Activated B cell treated with CpG ODN at 0.5 μM for 24 hours (primary cell): Measurements from ENCODE around the gene PIGS. TPM values are rescaled to one million over a fixed set of nuclear protein-coding genes. Genes with fewer than 3 reads are reported as not detected.

Experiments used
- ATAC-seq: fragments of 200-7000 bp; cut with Tn5 transposase; one replicate; pipeline ENCODE4 v1.10.0; 2021; ENCODE audit warnings: low read depth, mild to moderate bottlenecking, moderate library complexity
- CTCF ChIA-PET: fragments of 350-600 bp; sonication (Branson Sonifier 250); formaldehyde crosslinking; loops from one replicate; lab custom pipeline; 2021; ENCODE audit warnings: antibody characterized with exemption; lab: Charles Lee
- POLR2A ChIA-PET: fragments of 350-600 bp; sonication (Branson Sonifier 250); formaldehyde crosslinking; loops from one replicate; lab custom pipeline; 2021; ENCODE audit warnings: antibody characterized with exemption; lab: Charles Lee
- DNase-seq: peaks from one replicate; pipeline ENCODE4 v3.0.0; 2022
- H3K27ac Mint-ChIP-seq: one replicate; pipeline ENCODE4 v1.8.0; 2020; ENCODE audit warnings: mixed read lengths
- H3K27me3 Mint-ChIP-seq: one replicate; pipeline ENCODE4 v1.8.0; 2021; ENCODE audit warnings: mixed read lengths
- H3K36me3 Mint-ChIP-seq: one replicate; pipeline ENCODE4 v1.8.0; 2021; ENCODE audit warnings: low read depth, mixed read lengths
- H3K4me1 Mint-ChIP-seq: one replicate; pipeline ENCODE4 v1.8.0; 2021; ENCODE audit warnings: mixed read lengths
- H3K4me3 Mint-ChIP-seq: one replicate; pipeline ENCODE4 v1.8.0; 2020; ENCODE audit warnings: mild to moderate bottlenecking, mixed read lengths
- H3K9me3 Mint-ChIP-seq: one replicate; pipeline ENCODE4 v1.8.0; 2020; ENCODE audit warnings: mixed read lengths
- CTCF ChIP-seq: fragments of 200-600 bp; IDR thresholded peaks from one replicate; pipeline ENCODE4 v1.8.0; 2022; ENCODE audit warnings: antibody characterized with exemption, mild to moderate bottlenecking
- intact Hi-C: fragments of 100-400 bp; cut with micrococcal nuclease; formaldehyde crosslinking; loops from one replicate; pipeline ENCODE4 v1.15.1; 2024
- total RNA-seq: library from RNA; stranded (reverse); gene quantifications from 2 replicates; pipeline ENCODE4 v1.2.3, GENCODE V29; 2022

The PIGS gene
- total RNA-seq, 1 donor from 2014 or later, result 92.2 TPM

- peaks cover 22% of the 10 kb centered on the region for H3K4me1 Mint-ChIP-seq
- H3K4me3 Mint-ChIP-seq, result no peak overlapping the region
- H3K9me3 Mint-ChIP-seq, result no peaks in the 10 kb centered on the region
- H3K27ac Mint-ChIP-seq, result no peak overlapping the region
- no peaks in the 10 kb centered on the region for H3K27me3 Mint-ChIP-seq
- ChIA-PET POLR2A (no interaction called here), CTCF (interaction anchor here (0.6 to 2.2 kb wide), 10 partner anchors 9 to 73 kb away, joined by 3 to 12 read pairs (median 4); no protein-coding TSS in a partner anchor)
- H3K36me3 Mint-ChIP-seq, result peaks cover 5% of the 10 kb centered on the region
- intact Hi-C loops, result loop anchor here (1.0 kb wide), 2 partner anchors 46 to 73 kb away; no protein-coding TSS in a partner anchor
- ATAC-seq, result no peak
- no peak for TF ChIP-seq CTCF
- no peak for DNase-seq
Measured at GRCh38 chr17:28540231-28540630, 31.1 kb downstream of the PIGS start.

- Mint-ChIP-seq H3K27ac (no peak overlapping the region), H3K4me1 (peaks cover 6% of the 10 kb centered on the region), H3K36me3 (no peaks in the 10 kb centered on the region), H3K9me3 (no peaks in the 10 kb centered on the region), H3K27me3 (no peaks in the 10 kb centered on the region), H3K4me3 (no peak overlapping the region)
- intact Hi-C loops, result no loop called here
- ATAC-seq (no peak), DNase-seq (no peak)
- no peak for TF ChIP-seq CTCF
- ChIA-PET CTCF (no interaction called here), POLR2A (interaction anchor here (1.5 to 1.9 kb wide), 2 partner anchors 8 to 38 kb away, joined by 3 to 5 read pairs; partner anchors contain the start of gene ALDOC)
Measured at GRCh38 chr17:28538296-28538895, 32.9 kb downstream of the PIGS start.

- no peak overlapping the region for H3K4me3 Mint-ChIP-seq
- ChIA-PET POLR2A (interaction anchor here (1.4 to 1.9 kb wide), 3 partner anchors 10 to 40 kb away, joined by 3 to 5 read pairs (median 3); partner anchors contain the start of gene ALDOC), CTCF (no interaction called here)
- no peak overlapping the region for H3K27ac Mint-ChIP-seq
- no peak for ATAC-seq
- H3K27me3 Mint-ChIP-seq, result no peaks in the 10 kb centered on the region
- DNase-seq, result no peak
- no peaks in the 10 kb centered on the region for H3K36me3 Mint-ChIP-seq
- no peaks in the 10 kb centered on the region for H3K9me3 Mint-ChIP-seq
- H3K4me1 Mint-ChIP-seq, result no peaks in the 10 kb centered on the region
- intact Hi-C loops, result no loop called here
- no peak for TF ChIP-seq CTCF
Measured at GRCh38 chr17:28537219-28537610, 34.1 kb downstream of the PIGS start.

GRCh38 chr17:28536532-28537218, 34.6 kb downstream of the PIGS start:
- intact Hi-C loops, result no loop called here
- Mint-ChIP-seq H3K36me3 (no peaks in the 10 kb centered on the region), H3K27ac (no peak overlapping the region), H3K4me3 (no peak overlapping the region), H3K9me3 (no peaks in the 10 kb centered on the region), H3K4me1 (no peaks in the 10 kb centered on the region), H3K27me3 (no peaks in the 10 kb centered on the region)
- TF ChIP-seq CTCF, result no peak
- DNase-seq, result no peak
- POLR2A ChIA-PET, result interaction anchor here (0.7 to 1.9 kb wide), 3 partner anchors 10 to 14 kb away, joined by 3 to 5 read pairs (median 3); no protein-coding TSS in a partner anchor
- ATAC-seq, result no peak
- CTCF ChIA-PET, result no interaction called here

- ChIA-PET CTCF (interaction anchor here (1.2 kb wide), 1 partner anchor 13 kb away, joined by 3 read pairs; no protein-coding TSS in a partner anchor), POLR2A (interaction anchor here (0.6 kb wide), 2 partner anchors 8 to 13 kb away, joined by 3 to 4 read pairs; no protein-coding TSS in a partner anchor)
- Mint-ChIP-seq H3K27ac (no peak overlapping the region), H3K4me3 (no peak overlapping the region), H3K36me3 (no peaks in the 10 kb centered on the region), H3K9me3 (no peaks in the 10 kb centered on the region), H3K27me3 (no peaks in the 10 kb centered on the region), H3K4me1 (no peaks in the 10 kb centered on the region)
- DNase-seq (no peak), ATAC-seq (no peak)
- TF ChIP-seq CTCF, result no peak
- intact Hi-C loops, result no loop called here
Measured at GRCh38 chr17:28534740-28535375, 36.5 kb downstream of the PIGS start.
